ENCODE measurements around the gene AP5B1.
"Not testable (repeated sequence)": the region's sequence is repeated elsewhere in the genome, so short reads cannot be mapped to it uniquely, and the experiment has no call there.

Gene AP5B1

GRCh38 chr11:65782816-65783228 lies 2.0 kb upstream of the AP5B1 start:
- DNase-seq: no peak

- DNase-seq: no peak
Observed at GRCh38 chr11:65781962-65782815, 1.4 kb upstream of the AP5B1 start.

GRCh38 chr11:65781152-65781961 lies 581 bp upstream of the AP5B1 start:
- no peak for DNase-seq

- peak; percentile 58 for DNase-seq
Observed at GRCh38 chr11:65779919-65780769, 632 bp downstream of the AP5B1 start.

- no peak for DNase-seq
Observed at GRCh38 chr11:65779669-65779918, 1.2 kb downstream of the AP5B1 start.

- no peak for DNase-seq
Observed at GRCh38 chr11:65778901-65779668, 1.7 kb downstream of the AP5B1 start.

- DNase-seq: no peak
Observed at GRCh38 chr11:65778431-65778900, 2.3 kb downstream of the AP5B1 start.

- no peak for DNase-seq
Observed at GRCh38 chr11:65777821-65778361, 2.9 kb downstream of the AP5B1 start.

GRCh38 chr11:65777241-65777640 lies 3.5 kb downstream of the AP5B1 start:
- no peak for DNase-seq

- DNase-seq: no peak
Observed at GRCh38 chr11:65776710-65777141, 4.0 kb downstream of the AP5B1 start.

- DNase-seq: no peak
Observed at GRCh38 chr11:65776196-65776595, 4.6 kb downstream of the AP5B1 start.

- no peak for DNase-seq
Observed at GRCh38 chr11:65774525-65775306, 6.1 kb downstream of the AP5B1 start.

GRCh38 chr11:65773784-65774411 lies 6.9 kb downstream of the AP5B1 start:
- no peak for DNase-seq

GRCh38 chr11:65771589-65772112 lies 9.1 kb downstream of the AP5B1 start:
- DNase-seq: no peak

GRCh38 chr11:65770951-65771567 lies 9.7 kb downstream of the AP5B1 start:
- DNase-seq: no peak

GRCh38 chr11:65767806-65768205 lies 13.0 kb downstream of the AP5B1 start:
- not testable (repeated sequence) for DNase-seq

GRCh38 chr11:65767406-65767805 lies 13.4 kb downstream of the AP5B1 start:
- DNase-seq: no peak

GRCh38 chr11:65766535-65766934 lies 14.2 kb downstream of the AP5B1 start:
- DNase-seq: no peak

- no peak for DNase-seq
Observed at GRCh38 chr11:65764434-65764833, 16.3 kb downstream of the AP5B1 start.

- not testable (repeated sequence) for DNase-seq
Observed at GRCh38 chr11:65762816-65763215, 18.0 kb downstream of the AP5B1 start.
